Heart right ventricle (tissue), 16 donors: ENCODE results near the gene TMEM253. TPM values are rescaled to one million over a fixed set of nuclear protein-coding genes. Genes with fewer than 3 reads are reported as not detected.

ENCODE experiments used
- ATAC-seq, 8 donors: fragments of 200-7000 bp; cut with Tn5 transposase; one replicate each; pipeline ENCODE4 v1.9.1; 2020; ENCODE audit warnings: mild to moderate bottlenecking in 8 of 8, moderate library complexity in 8 of 8, moderate number of reproducible peaks in 1 of 8
- DNase-seq, 2 donors: peaks; one replicate each; pipeline ENCODE4 v3.0.0-alpha.2; 2020
- H3K27ac ChIP-seq, 10 donors: fragments of 200-600 bp; sonication (generic) in 2 of 10; one replicate each; pipeline versions ENCODE4 v1.5.0 to v1.8.0; 2020 to 2022; ENCODE audit warnings: mild to moderate bottlenecking in 3 of 10
- H3K27me3 ChIP-seq, 7 donors: fragments of 200-600 bp; one replicate each; pipeline ENCODE4 v1.8.0; 2021 to 2022; ENCODE audit warnings: mild to moderate bottlenecking in 2 of 7
- H3K36me3 ChIP-seq, 9 donors: fragments of 200-600 bp; sonication (generic) in 1 of 9; one replicate each; pipeline versions ENCODE4 v1.5.0 to v1.8.0; 2020 to 2022; ENCODE audit warnings: mild to moderate bottlenecking in 2 of 9
- H3K4me1 ChIP-seq, 9 donors: fragments of 200-600 bp; sonication (generic) in 1 of 9; one replicate each; pipeline versions ENCODE4 v1.5.0 to v1.8.0; 2020 to 2022; ENCODE audit warnings: mild to moderate bottlenecking in 4 of 9
- H3K4me3 ChIP-seq, 10 donors: fragments of 200-600 bp; sonication (generic) in 2 of 10; one replicate each; pipeline versions ENCODE4 v1.5.0 to v1.8.0; 2020 to 2022; ENCODE audit warnings: mild to moderate bottlenecking in 7 of 10, moderate library complexity in 2 of 10
- H3K9me3 ChIP-seq, 11 donors: fragments of 200-600 bp in 10 of 11; sonication (generic) in 2 of 11; one replicate each; pipeline versions ENCODE4 v1.5.0 to v1.8.0; 2013 to 2022; ENCODE audit warnings: mild to moderate bottlenecking in 2 of 11, control low read depth in 1 of 11, moderate library complexity in 1 of 11
- WGBS, 2 donors: extraction: QIAGEN DNeasy Blood & Tissue Kit; methylation state at CpG; one replicate each; pipeline ENCODE4 v1.1.7; 2013; ENCODE audit warnings: inconsistent platforms in 1 of 2; 5-methylcytosine and 5-hydroxymethylcytosine counted together
- intact Hi-C, 10 donors: fragments of 100-400 bp; cut with DNase I; formaldehyde crosslinking; loops; one replicate each; pipeline versions ENCODE4 v1.11.1 to v1.14.2; 2022
- polyA plus RNA-seq, 2 donors: library from polyadenylated mRNA; stranded (reverse); fragments of 200-250 nt; gene quantifications; one replicate each; pipeline ENCODE4 v1.2.3, GENCODE V29; 2013
- total RNA-seq, 10 donors: library from RNA; stranded (reverse); fragmentation: NEBNext Ultra II Directional in 3 of 10; extraction: Animal tissue kit (Norgen Biotek cat#: 25700) in 3 of 10; gene quantifications; one replicate each; pipeline versions ENCODE4 v1.2.1 to v1.2.4, GENCODE V29; 2021 to 2023
- TF ChIP-seq, protein P1 (sequence below), 9 donors: fragments of 200-600 bp; sonication (generic) in 2 of 9; IDR thresholded peaks; one replicate each; pipeline versions ENCODE4 v1.5.0 to v1.8.0; 2021 to 2022; ENCODE audit warnings: antibody characterized with exemption in 9 of 9, mild to moderate bottlenecking in 5 of 9, moderate library complexity in 1 of 9
- donor health status: Arrhythmogenic right ventricular cardiomyopathy.
- donor health status: ischemic (EF 13 %, LVEDD 7.1; RV severe dilation, severe dysfunction).
- donor health status: healthy with polysubstance abuse.
- donor health status: DM: no; HTN: yes; CAD: no.
- donor health status: DM: no; HTN: no; CAD: no.
- donor health status: ischemic (EF 25% LVEDD 6.9; RV normal size, moderate dysfunction).
- donor health status: ischemic (EF 25% LVEDD 5.7; RV mildly dilated, moderate dysfunction).
- donor health status: healthy.
- donor health status: DM: yes; HTN: yes; CAD: no.
- donor health status: Ischemic cardiomyopathy.
- donor health status: ischemic (EF 35%, LVEDD 5.7; RV mildly dilated, moderate dysfunction).
- donor health status: nonischemic (EF 11% LVEDD 7.7; RV severe dilation, severe dysfunction).
- donor health status: DM: yes; HTN: yes; CAD: no.
- donor health status: PGD.
- donor health status: ischemic (EF 29% LVEDD 5.4; RV normal size, mild dysfunction).
- donor health status: nonischemic (EF 23%, LVEDD 6.1; RV moderate dilation, normal function).

The TMEM253 gene
- total and polyA plus RNA-seq, 12 donors, result 0.16 to 1.1 (median 0.30) TPM; not detected in 1

DNA sequence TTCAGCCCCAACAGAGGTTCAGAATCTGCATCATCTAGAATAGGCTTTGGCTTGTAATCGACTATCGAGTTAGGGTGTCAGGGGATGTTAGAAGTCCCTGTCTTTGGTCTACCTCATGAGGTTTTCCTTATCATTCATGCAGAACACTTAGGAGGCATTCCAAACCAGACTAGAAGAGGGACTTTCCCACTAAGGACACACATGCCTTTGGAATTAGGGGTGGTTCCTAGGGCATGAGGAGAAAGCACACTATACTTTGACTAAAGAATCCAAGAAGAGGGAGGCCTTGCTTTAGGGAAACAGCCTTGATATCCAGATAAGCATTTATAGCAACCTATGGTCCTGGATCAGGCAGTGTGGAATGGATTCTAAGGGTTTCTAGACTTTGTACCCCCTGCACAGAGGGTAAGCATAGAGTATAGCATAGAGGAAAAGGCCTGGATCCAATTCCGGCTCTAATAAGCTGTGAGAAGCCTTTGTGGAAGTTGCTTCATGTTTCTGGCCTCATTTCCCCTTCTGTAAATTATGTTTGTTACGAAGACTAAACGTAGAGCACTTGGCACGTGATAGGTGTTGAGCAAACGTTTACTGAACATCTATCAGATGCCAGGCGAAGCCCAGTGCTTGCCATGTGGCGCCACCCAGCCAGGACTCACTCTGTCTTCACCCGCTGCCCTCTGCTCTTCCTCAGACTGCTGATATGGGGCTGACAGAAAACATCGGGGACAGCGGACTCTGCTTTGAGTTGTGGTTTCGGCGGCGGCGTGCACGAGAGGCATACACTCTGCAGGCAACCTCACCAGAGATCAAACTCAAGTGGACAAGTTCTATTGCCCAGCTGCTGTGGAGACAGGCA lies 15.6 kb upstream of the TMEM253 start:
- Histone ChIP-seq H3K4me3 (no peak overlapping the region), H3K9me3 (no peaks in the 10 kb centered on the region), H3K27me3 (no peaks in the 10 kb centered on the region), H3K4me1 (peaks cover 0 to 44% (median 7%) of the 10 kb centered on the region in 9 donors), H3K36me3 (peaks cover 0 to 100% (median 61%) of the 10 kb centered on the region in 9 donors), H3K27ac (peak overlapping the region in 9 of 10 donors; percentile 11 to 82 (median 30))
- DNase-seq (peak; percentile 51 to 67), ATAC-seq (peak; percentile 27 to 88 (median 64))
- WGBS, 2 donors, result 52 to 66% methylated on average over 17 of the region's 17 CpGs
- intact Hi-C loops, result loop anchor here in 2 of 10 donors (2.0 to 5.0 kb wide), 2 partner anchors 14 to 63 kb away; partner anchors contain the start of gene ARHGEF40 (in 1 of the 2)
- TF ChIP-seq, protein P1, sequence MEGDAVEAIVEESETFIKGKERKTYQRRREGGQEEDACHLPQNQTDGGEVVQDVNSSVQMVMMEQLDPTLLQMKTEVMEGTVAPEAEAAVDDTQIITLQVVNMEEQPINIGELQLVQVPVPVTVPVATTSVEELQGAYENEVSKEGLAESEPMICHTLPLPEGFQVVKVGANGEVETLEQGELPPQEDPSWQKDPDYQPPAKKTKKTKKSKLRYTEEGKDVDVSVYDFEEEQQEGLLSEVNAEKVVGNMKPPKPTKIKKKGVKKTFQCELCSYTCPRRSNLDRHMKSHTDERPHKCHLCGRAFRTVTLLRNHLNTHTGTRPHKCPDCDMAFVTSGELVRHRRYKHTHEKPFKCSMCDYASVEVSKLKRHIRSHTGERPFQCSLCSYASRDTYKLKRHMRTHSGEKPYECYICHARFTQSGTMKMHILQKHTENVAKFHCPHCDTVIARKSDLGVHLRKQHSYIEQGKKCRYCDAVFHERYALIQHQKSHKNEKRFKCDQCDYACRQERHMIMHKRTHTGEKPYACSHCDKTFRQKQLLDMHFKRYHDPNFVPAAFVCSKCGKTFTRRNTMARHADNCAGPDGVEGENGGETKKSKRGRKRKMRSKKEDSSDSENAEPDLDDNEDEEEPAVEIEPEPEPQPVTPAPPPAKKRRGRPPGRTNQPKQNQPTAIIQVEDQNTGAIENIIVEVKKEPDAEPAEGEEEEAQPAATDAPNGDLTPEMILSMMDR (IDR thresholded peaks at IDR 0.05), result no peak

DNA sequence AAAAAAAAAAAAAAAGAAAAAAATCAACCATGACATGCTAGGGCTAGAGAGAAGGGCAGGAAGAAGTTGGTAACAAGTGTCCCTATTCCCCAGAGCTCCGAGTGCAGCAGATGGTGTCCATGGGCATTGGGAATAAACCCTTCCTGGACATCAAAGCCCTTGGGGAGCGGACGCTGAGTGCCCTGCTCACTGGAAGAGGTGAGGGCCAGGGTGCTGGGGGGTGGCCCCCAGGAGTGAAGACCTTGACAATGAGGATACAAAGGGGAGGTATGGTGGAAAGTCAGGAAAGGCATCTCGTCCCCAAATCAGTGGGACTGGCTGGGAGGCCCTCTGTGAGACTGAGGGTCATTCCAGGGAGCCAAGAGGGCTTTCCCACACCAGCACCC lies 14.0 kb upstream of the TMEM253 start:
- TF ChIP-seq, protein P1 (IDR thresholded peaks at IDR 0.05), result no peak

DNA sequence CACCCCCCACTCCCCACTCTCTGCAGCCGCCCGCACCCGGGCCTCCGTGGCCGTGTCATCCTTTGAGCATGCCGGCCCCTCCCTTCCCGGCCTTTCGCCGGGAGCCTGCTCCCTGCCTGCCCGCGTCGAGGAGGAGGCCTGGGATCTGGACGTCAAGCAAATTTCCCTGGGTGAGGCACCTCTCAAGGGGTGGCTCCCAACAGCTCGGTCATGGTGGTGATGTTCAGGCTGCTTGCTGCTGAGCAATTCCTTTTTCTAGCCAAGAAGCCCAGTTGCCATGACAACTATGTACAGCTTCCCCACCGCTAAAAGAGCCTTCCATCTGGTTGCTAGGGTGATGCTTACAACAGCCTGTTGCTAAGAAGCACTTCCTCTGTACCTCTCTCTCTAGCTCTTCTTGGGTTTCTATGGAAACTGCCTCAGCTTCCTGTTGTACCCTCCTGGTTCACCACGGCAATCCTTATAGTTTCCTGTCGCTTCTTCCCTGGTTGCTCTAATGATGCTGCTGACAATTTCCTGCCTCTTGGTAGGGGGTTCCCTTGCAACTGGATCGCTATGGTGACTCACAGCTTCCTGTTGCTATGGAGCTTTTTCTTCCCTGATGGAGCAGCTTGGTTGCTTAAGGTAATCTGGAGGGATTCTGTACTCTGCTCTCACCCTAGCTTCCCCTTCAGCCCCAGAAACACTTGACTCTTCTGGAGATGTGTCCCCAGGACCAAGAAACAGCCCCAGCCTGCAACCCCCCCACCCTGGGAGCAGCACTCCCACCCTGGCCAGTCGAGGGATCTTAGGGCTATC lies 13.4 kb upstream of the TMEM253 start:
- TF ChIP-seq, protein P1 (IDR thresholded peaks at IDR 0.05), result no peak
- H3K27ac ChIP-seq, result peak overlapping the region in 3 of 10 donors; percentile 9 to 72 (median 18)
- peaks cover 0 to 99% (median 57%) of the 10 kb centered on the region in 9 donors for H3K36me3 ChIP-seq
- intact Hi-C loops, result loop anchor here in 1 of 10 donors (5.0 kb wide), 1 partner anchor 65 kb away; no protein-coding TSS in a partner anchor
- WGBS, 2 donors, result 50 to 53% methylated on average over 19 of the region's 19 CpGs
- no peaks in the 10 kb centered on the region for H3K9me3 ChIP-seq
- H3K4me3 ChIP-seq, result no peak overlapping the region
- no peak for DNase-seq
- no peaks in the 10 kb centered on the region for H3K27me3 ChIP-seq
- peaks cover 0 to 49% (median 9%) of the 10 kb centered on the region in 9 donors for H3K4me1 ChIP-seq
- peak in 6 of 8 donors; percentile 21 to 36 (median 28) for ATAC-seq

More for the DNA sequence above, 14.0 kb upstream of the TMEM253 start:
- H3K9me3 ChIP-seq, result no peaks in the 10 kb centered on the region
- H3K27ac ChIP-seq, result peak overlapping the region in 3 of 10 donors; percentile 9 to 72 (median 18)
- no peak overlapping the region for H3K4me3 ChIP-seq
- peaks cover 0 to 100% (median 61%) of the 10 kb centered on the region in 9 donors for H3K36me3 ChIP-seq
- H3K4me1 ChIP-seq, result peaks cover 0 to 44% (median 7%) of the 10 kb centered on the region in 9 donors
- intact Hi-C loops, result loop anchor here in 1 of 10 donors (5.0 kb wide), 1 partner anchor 65 kb away; no protein-coding TSS in a partner anchor
- no peaks in the 10 kb centered on the region for H3K27me3 ChIP-seq
- DNase-seq, result no peak
- WGBS, 2 donors, result 87 to 93% methylated on average over 4 of the region's 4 CpGs
- no peak for ATAC-seq

DNA sequence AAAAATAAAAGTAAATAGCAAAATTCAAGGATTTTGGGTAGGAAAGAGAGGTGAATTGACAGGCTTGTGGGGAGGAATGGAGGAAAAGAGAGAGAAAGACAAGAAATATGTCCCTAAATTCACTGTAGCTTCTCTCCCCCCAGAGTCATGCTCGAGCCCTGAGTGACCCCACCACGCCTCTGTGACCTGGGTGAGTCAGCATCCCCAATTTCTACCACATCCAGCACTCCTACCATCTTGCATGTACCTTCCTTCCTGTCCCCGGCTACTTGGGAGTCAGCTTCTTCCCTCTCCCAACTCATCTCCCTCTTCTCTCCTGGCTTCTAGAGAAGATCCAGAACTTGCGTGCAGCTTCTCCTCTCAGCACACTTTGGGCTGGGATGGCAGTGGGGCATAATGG lies 12.2 kb upstream of the TMEM253 start:
- H3K27me3 ChIP-seq, result no peaks in the 10 kb centered on the region
- no peaks in the 10 kb centered on the region for H3K9me3 ChIP-seq
- no peak for ATAC-seq
- DNase-seq, result no peak
- H3K36me3 ChIP-seq, result peaks cover 0 to 94% (median 57%) of the 10 kb centered on the region in 9 donors
- peak overlapping the region in 2 of 10 donors; percentile 20 to 21 for H3K27ac ChIP-seq
- H3K4me1 ChIP-seq, result peaks cover 0 to 55% (median 9%) of the 10 kb centered on the region in 9 donors
- TF ChIP-seq, protein P1 (IDR thresholded peaks at IDR 0.05), result no peak
- WGBS, 2 donors, result 87 to 89% methylated on average over 4 of the region's 4 CpGs
- no peak overlapping the region for H3K4me3 ChIP-seq
- intact Hi-C loops, result loop anchor here in 1 of 10 donors (5.0 kb wide), 1 partner anchor 66 kb away; no protein-coding TSS in a partner anchor
